Urinary bladder (tissue), 4 donors: ENCODE data around the gene MEIKIN. TPM values are rescaled to one million over a fixed set of nuclear protein-coding genes. Genes with fewer than 3 reads are reported as not detected.

ENCODE experiments used
- DNase-seq: peaks from one replicate; pipeline ENCODE4 v3.0.0-alpha.2; 2015; ENCODE audit errors: extremely low spot score
- H3K27ac ChIP-seq: one replicate; pipeline ENCODE4 v1.5.1; 2013; ENCODE audit warnings: low read depth, mild to moderate bottlenecking, moderate library complexity
- H3K36me3 ChIP-seq: one replicate; pipeline ENCODE4 v1.6.1; 2013; ENCODE audit warnings: mild to moderate bottlenecking, moderate library complexity; ENCODE audit not compliant: insufficient read depth
- H3K4me1 ChIP-seq: one replicate; pipeline ENCODE4 v1.6.1; 2013; ENCODE audit warnings: mild to moderate bottlenecking, moderate library complexity; ENCODE audit not compliant: insufficient read depth
- H3K4me3 ChIP-seq: one replicate; pipeline ENCODE4 v1.5.1; 2013; ENCODE audit warnings: low read depth, low read length
- WGBS: extraction: QIAGEN DNeasy Blood & Tissue Kit; methylation state at CpG from one replicate; pipeline ENCODE4 v1.1.7; 2013; 5-methylcytosine and 5-hydroxymethylcytosine counted together
- polyA plus RNA-seq: library from polyadenylated mRNA; stranded (reverse); fragments of 200-250 nt; gene quantifications from one replicate; pipeline ENCODE4 v1.2.3, GENCODE V29; 2013
- total RNA-seq: library from RNA; depleted of rRNA; stranded (reverse); fragments of >200 nt; gene quantifications from one replicate; pipeline ENCODE4 v1.2.3, GENCODE V29; 2014
- donor health status: healthy with polysubstance abuse.
- donor health status: healthy.

The MEIKIN gene
- total and polyA plus RNA-seq, 2 donors, result not detected

- WGBS, result 64% methylated on average over 4 of the region's 4 CpGs
- Histone ChIP-seq H3K4me1 (peaks cover 2% of the 10 kb centered on the region), H3K27ac (no peak overlapping the region)
Measured at GRCh38 chr5:131774652-131775367, 170.7 kb downstream of the MEIKIN start.

DNA sequence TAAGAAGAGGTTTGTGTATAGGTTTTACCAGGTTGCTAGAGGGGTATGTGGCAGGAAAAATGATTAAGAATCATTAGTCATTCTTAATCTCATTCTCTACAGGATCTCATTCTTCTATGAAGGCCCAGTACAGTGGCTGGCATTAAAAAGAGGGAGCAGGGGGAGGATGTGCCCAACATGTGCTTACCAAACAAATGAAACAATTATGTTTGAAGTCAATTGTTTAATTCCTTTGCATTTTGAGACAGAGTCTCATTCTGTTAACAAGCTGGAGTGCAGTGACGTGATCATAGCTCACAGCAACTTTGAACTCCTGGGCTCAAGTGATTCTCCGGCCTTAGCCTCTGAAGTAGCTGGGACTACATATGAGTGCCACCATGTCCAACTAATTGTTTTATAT, 171.7 kb downstream of the MEIKIN start:
- Histone ChIP-seq H3K4me1 (peaks cover 2% of the 10 kb centered on the region), H3K4me3 (no peak overlapping the region), H3K36me3 (no peaks in the 10 kb centered on the region), H3K27ac (no peak overlapping the region)
- DNase-seq, result no peak
- 93% methylated on average over 2 of the region's 2 CpGs for WGBS

More at GRCh38 chr5:131774652-131775367, 170.7 kb downstream of the MEIKIN start:
- H3K4me3 ChIP-seq, result no peak overlapping the region
- no peaks in the 10 kb centered on the region for H3K36me3 ChIP-seq
- DNase-seq, result no peak

- no peaks in the 10 kb centered on the region for H3K4me1 ChIP-seq
- no peaks in the 10 kb centered on the region for H3K36me3 ChIP-seq
- no peak overlapping the region for H3K27ac ChIP-seq
- DNase-seq, result no peak
- H3K4me3 ChIP-seq, result no peak overlapping the region
- WGBS, result 92% methylated on average over 4 of the region's 4 CpGs
Measured at GRCh38 chr5:131771692-131772091, 173.8 kb downstream of the MEIKIN start.

DNA sequence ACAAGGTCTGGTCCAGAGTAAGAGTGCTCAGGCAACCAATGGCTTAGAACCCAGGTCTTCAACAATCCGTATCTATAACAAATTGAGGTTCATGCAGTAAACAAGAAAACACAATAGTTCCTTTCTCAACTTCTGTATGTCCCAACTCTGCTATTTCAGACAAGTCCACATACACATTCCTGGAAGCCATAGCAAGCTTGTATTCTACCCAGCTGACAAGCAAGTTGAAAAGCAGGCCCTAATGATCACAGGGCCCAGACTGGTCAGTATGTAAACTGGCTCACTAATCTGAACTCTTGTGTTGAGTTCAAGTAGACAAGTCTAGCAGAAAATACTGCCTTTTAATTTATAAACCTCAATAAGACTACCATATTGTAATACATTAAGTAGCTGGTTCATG, 175.5 kb downstream of the MEIKIN start:
- 86% methylated on average over 1 of the region's 1 CpG for WGBS
- no peak for DNase-seq
- H3K36me3 ChIP-seq, result no peaks in the 10 kb centered on the region
- H3K4me3 ChIP-seq, result no peak overlapping the region
- H3K4me1 ChIP-seq, result no peaks in the 10 kb centered on the region
- no peak overlapping the region for H3K27ac ChIP-seq

DNA sequence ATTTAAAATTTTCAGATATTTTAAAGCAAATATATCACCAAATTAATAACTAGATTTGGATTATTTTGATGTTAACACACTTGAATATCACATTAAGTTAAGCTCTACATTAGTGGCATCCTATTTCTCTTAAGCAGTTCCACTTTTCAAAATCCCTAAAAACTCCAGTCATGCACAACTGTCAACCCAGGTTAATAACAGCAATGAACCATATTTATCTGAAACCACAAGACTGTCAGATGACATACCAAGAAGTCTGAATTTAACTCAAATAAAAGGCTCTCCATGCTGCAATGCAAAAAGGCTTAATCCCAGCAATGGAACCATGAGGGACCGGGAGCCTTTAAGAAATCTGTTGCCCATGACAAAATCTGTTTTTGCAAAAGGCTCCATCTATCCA, 176.1 kb downstream of the MEIKIN start:
- Histone ChIP-seq H3K4me1 (no peaks in the 10 kb centered on the region), H3K36me3 (no peaks in the 10 kb centered on the region), H3K27ac (no peak overlapping the region), H3K4me3 (no peak overlapping the region)
- DNase-seq, result no peak
- 89% methylated on average over 1 of the region's 1 CpG for WGBS

GRCh38 chr5:131767891-131768290, 177.6 kb downstream of the MEIKIN start:
- Histone ChIP-seq H3K36me3 (no peaks in the 10 kb centered on the region), H3K4me3 (no peak overlapping the region), H3K4me1 (no peaks in the 10 kb centered on the region), H3K27ac (no peak overlapping the region)
- DNase-seq, result no peak

GRCh38 chr5:131766689-131767088, 178.8 kb downstream of the MEIKIN start:
- WGBS, result 64% methylated on average over 3 of the region's 3 CpGs
- H3K36me3 ChIP-seq, result no peaks in the 10 kb centered on the region
- no peaks in the 10 kb centered on the region for H3K4me1 ChIP-seq

DNA sequence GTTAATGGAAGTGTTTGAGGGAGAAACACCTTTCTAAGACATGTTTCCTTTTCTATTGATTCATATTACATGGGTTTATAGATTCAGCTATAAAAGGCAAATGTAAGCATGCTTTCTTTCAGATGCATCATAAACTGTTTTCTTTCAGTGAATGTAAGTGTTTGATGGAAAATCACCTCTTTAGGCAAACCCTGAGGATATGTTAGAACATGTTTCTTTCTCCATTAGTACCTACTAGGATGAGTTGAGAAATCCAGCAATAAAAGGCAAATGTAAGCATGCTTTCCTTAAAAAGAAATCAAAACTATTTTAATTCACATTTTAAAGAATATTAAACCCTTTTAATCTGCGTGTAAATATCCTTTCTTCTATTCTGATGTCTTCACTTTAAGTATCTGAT, 180.2 kb downstream of the MEIKIN start:
- H3K36me3 ChIP-seq, result no peaks in the 10 kb centered on the region
- 86% methylated on average over 1 of the region's 1 CpG for WGBS
- H3K4me3 ChIP-seq, result no peak overlapping the region

More at GRCh38 chr5:131766689-131767088, 178.8 kb downstream of the MEIKIN start:
- no peak overlapping the region for H3K27ac ChIP-seq
- no peak overlapping the region for H3K4me3 ChIP-seq
- no peak for DNase-seq

GRCh38 chr5:131763968-131764367, 181.5 kb downstream of the MEIKIN start:
- Histone ChIP-seq H3K4me3 (no peak overlapping the region), H3K27ac (no peak overlapping the region), H3K36me3 (no peaks in the 10 kb centered on the region), H3K4me1 (no peaks in the 10 kb centered on the region)
- no peak for DNase-seq
- WGBS, result over 99% methylated on average over 3 of the region's 3 CpGs

More for the DNA sequence above, 180.2 kb downstream of the MEIKIN start:
- Histone ChIP-seq H3K4me1 (no peaks in the 10 kb centered on the region), H3K27ac (no peak overlapping the region)
- DNase-seq, result no peak

DNA sequence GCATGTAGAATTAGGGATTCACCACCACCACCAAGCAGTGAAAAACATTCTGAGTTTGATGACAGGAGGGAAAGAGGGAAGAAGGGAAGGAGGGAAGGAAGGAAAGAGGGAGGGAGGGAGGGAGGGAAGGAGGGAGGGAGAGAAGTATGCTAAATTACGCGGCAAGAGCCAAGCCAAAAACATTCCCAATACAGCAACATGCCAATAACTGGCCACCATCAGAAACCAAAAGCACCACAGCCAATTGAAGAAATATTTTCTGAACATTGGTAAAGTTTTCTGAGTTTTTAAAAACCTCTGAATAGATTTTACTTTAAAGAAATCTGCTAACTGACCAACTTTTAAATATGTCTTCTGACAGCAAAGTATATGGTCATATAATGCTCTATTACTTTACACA, 184.7 kb downstream of the MEIKIN start:
- Histone ChIP-seq H3K36me3 (no peaks in the 10 kb centered on the region), H3K27ac (no peak overlapping the region), H3K4me1 (no peaks in the 10 kb centered on the region), H3K4me3 (no peak overlapping the region)
- 93% methylated on average over 2 of the region's 2 CpGs for WGBS
- no peak for DNase-seq

GRCh38 chr5:131759704-131760103, 185.8 kb downstream of the MEIKIN start:
- H3K4me1 ChIP-seq, result no peaks in the 10 kb centered on the region
- no peak for DNase-seq
- no peak overlapping the region for H3K4me3 ChIP-seq
- 97% methylated on average over 1 of the region's 1 CpG for WGBS
- H3K27ac ChIP-seq, result no peak overlapping the region
- no peaks in the 10 kb centered on the region for H3K36me3 ChIP-seq

GRCh38 chr5:131758520-131758900, 187.0 kb downstream of the MEIKIN start:
- Histone ChIP-seq H3K36me3 (no peaks in the 10 kb centered on the region), H3K27ac (no peak overlapping the region), H3K4me1 (no peaks in the 10 kb centered on the region), H3K4me3 (no peak overlapping the region)
- no peak for DNase-seq
- 27% methylated on average over 3 of the region's 3 CpGs for WGBS

GRCh38 chr5:131757830-131758519, 187.5 kb downstream of the MEIKIN start:
- no peak for DNase-seq
- 98% methylated on average over 1 of the region's 1 CpG for WGBS
- Histone ChIP-seq H3K4me3 (no peak overlapping the region), H3K4me1 (no peaks in the 10 kb centered on the region), H3K27ac (no peak overlapping the region), H3K36me3 (no peaks in the 10 kb centered on the region)
